ENCODE measurements around the gene NFATC3. TPM values are rescaled to one million over a fixed set of nuclear protein-coding genes. Genes with fewer than 3 reads are reported as not detected.

Gene NFATC3
- total and polyA plus RNA-seq, 4 donors, result 9.7 to 21.2 (median 16.8) TPM

GRCh38 chr16:68257251-68257905 is 172.2 kb downstream of the NFATC3 start:
- no peak overlapping the region for H3K4me3 ChIP-seq (ENCODE audit: low read depth in 1 of 3, low read length in 3 of 3)
- no peaks in the 10 kb centered on the region for H3K27me3 ChIP-seq (ENCODE audit: control insufficient read depth in 4 of 4, insufficient read depth in 4 of 4, low read length in 3 of 4)
- no peaks in the 10 kb centered on the region for H3K4me1 ChIP-seq (ENCODE audit: control insufficient read depth in 4 of 4, insufficient read depth in 4 of 4, low read length in 3 of 4)
- no peaks in the 10 kb centered on the region for H3K9me3 ChIP-seq (ENCODE audit: control insufficient read depth in 4 of 4, low read length in 3 of 4)
- WGBS, result 82% methylated on average over 6 of the region's 6 CpGs
- H3K36me3 ChIP-seq (ENCODE audit: control insufficient read depth in 4 of 4, insufficient read depth in 3 of 4, low read depth in 1 of 4, low read length in 3 of 4), result peaks cover 10 to 33% (median 24%) of the 10 kb centered on the region in 4 donors
- TF ChIP-seq FOXA1 (IDR thresholded peaks at IDR 0.05) (no peak), RAD21 (IDR thresholded peaks at IDR 0.05) (no peak), RXRA (IDR thresholded peaks at IDR 0.05) (no peak), TAF1 (conservative IDR thresholded peaks at IDR 0.05) (no peak), ZBTB33 (IDR thresholded peaks at IDR 0.05) (no peak), JUND (IDR thresholded peaks at IDR 0.05) (no peak), CTCF (IDR thresholded peaks at IDR 0.05; ENCODE audit: low read depth, low read length, missing input control) (no peak)
- H3K9ac ChIP-seq (ENCODE audit: low read depth in 1 of 2, low read length in 2 of 2), result no peak overlapping the region
- no peak for DNase-seq (ENCODE audit: low spot score)
- no peak overlapping the region for H3K27ac ChIP-seq (ENCODE audit: low read depth in 1 of 2, low read length in 2 of 2)

- DNase-seq (ENCODE audit: low spot score), result no peak
- no peak overlapping the region for H3K27ac ChIP-seq (ENCODE audit: low read depth in 1 of 2, low read length in 2 of 2)
These were observed 173.0 kb downstream of the NFATC3 start for GRCh38 chr16:68257906-68258800.

More at GRCh38 chr16:68257906-68258800, 173.0 kb downstream of the NFATC3 start:
- 80% methylated on average over 13 of the region's 13 CpGs for WGBS
- H3K4me1 ChIP-seq (ENCODE audit: control insufficient read depth in 4 of 4, insufficient read depth in 4 of 4, low read length in 3 of 4), result no peaks in the 10 kb centered on the region
- TF ChIP-seq NR2F2 (IDR thresholded peaks at IDR 0.05), result no peak
- TF ChIP-seq REST (IDR thresholded peaks at IDR 0.05), result no peak
- no peak for TF ChIP-seq SP1 (IDR thresholded peaks at IDR 0.05)
- TF ChIP-seq YY1 (IDR thresholded peaks at IDR 0.05), result no peak
- TF ChIP-seq RAD21 (IDR thresholded peaks at IDR 0.05), result no peak
- TF ChIP-seq HNF4G (IDR thresholded peaks at IDR 0.05), result no peak
- TF ChIP-seq MAX (IDR thresholded peaks at IDR 0.05), result no peak
- peaks cover 8 to 33% (median 24%) of the 10 kb centered on the region in 4 donors for H3K36me3 ChIP-seq (ENCODE audit: control insufficient read depth in 4 of 4, insufficient read depth in 3 of 4, low read depth in 1 of 4, low read length in 3 of 4)
- H3K9ac ChIP-seq (ENCODE audit: low read depth in 1 of 2, low read length in 2 of 2), result no peak overlapping the region
- no peak overlapping the region for H3K4me3 ChIP-seq (ENCODE audit: low read depth in 1 of 3, low read length in 3 of 3)
- no peaks in the 10 kb centered on the region for H3K27me3 ChIP-seq (ENCODE audit: control insufficient read depth in 4 of 4, insufficient read depth in 4 of 4, low read length in 3 of 4)
- H3K9me3 ChIP-seq (ENCODE audit: control insufficient read depth in 4 of 4, low read length in 3 of 4), result no peaks in the 10 kb centered on the region

Measured in liver (tissue), 9 donors.